H9 (cell line): ENCODE data around the gene TNIK. TPM values are rescaled to one million over a fixed set of nuclear protein-coding genes. Genes with fewer than 3 reads are reported as not detected.

Experiments used
- DNase-seq: peaks from one replicate; pipeline ENCODE4 v3.0.0-alpha.2; 2017
- H2AFZ ChIP-seq: one replicate; pipeline ENCODE4 v1.6.1; 2013; ENCODE audit warnings: mild to moderate bottlenecking, low read length, control low read depth, moderate library complexity
- H2AK5ac ChIP-seq: 2 replicates; pipeline ENCODE4 v1.6.1; 2013; ENCODE audit warnings: low read length, control low read depth, mixed read lengths; ENCODE audit not compliant: insufficient read length
- H2BK120ac ChIP-seq: one replicate; pipeline ENCODE4 v1.6.1; 2013; ENCODE audit warnings: low read depth, mild to moderate bottlenecking, low read length, control low read depth, inconsistent platforms; ENCODE audit not compliant: poor library complexity, severe bottlenecking
- H2BK12ac ChIP-seq: 2 replicates; pipeline ENCODE4 v1.6.1; 2013; ENCODE audit warnings: low read length, control low read depth, mixed read lengths, low read depth; ENCODE audit not compliant: insufficient read length
- H2BK15ac ChIP-seq: 2 replicates; pipeline ENCODE4 v1.6.1; 2013; ENCODE audit warnings: low read depth, low read length, control low read depth
- H2BK20ac ChIP-seq: one replicate; pipeline ENCODE4 v1.6.1; 2013; ENCODE audit warnings: low read depth, mild to moderate bottlenecking, low read length, control low read depth, inconsistent platforms; ENCODE audit not compliant: poor library complexity, severe bottlenecking
- H2BK5ac ChIP-seq: 2 replicates; pipeline ENCODE4 v1.6.1; 2013; ENCODE audit warnings: low read length, control low read depth, mixed read lengths; ENCODE audit not compliant: insufficient read length
- H3K14ac ChIP-seq: 2 replicates; pipeline ENCODE4 v1.6.1; 2013; ENCODE audit warnings: low read length, control low read depth; ENCODE audit not compliant: insufficient read depth
- H3K18ac ChIP-seq: 2 replicates; pipeline ENCODE4 v1.6.1; 2013; ENCODE audit warnings: low read depth, mild to moderate bottlenecking, mixed read lengths, low read length, control low read depth; ENCODE audit not compliant: insufficient read length
- H3K23ac ChIP-seq: 2 replicates; pipeline ENCODE4 v1.6.1; 2013; ENCODE audit warnings: low read length, control low read depth, mixed read lengths, low read depth; ENCODE audit not compliant: insufficient read length
- H3K23me2 ChIP-seq: 2 replicates; pipeline ENCODE4 v1.6.1; 2013; ENCODE audit warnings: low read depth, mild to moderate bottlenecking, mixed read lengths, low read length, control low read depth; ENCODE audit not compliant: insufficient read length, poor library complexity, severe bottlenecking
- H3K27ac ChIP-seq: 2 replicates; pipeline ENCODE4 v1.5.1; 2013; ENCODE audit warnings: low read length, control low read depth, mixed read lengths, low read depth; ENCODE audit not compliant: insufficient read length
- H3K27me3 ChIP-seq: 2 replicates; pipeline ENCODE4 v1.6.1; 2013; ENCODE audit warnings: low read length, control low read depth, inconsistent platforms; ENCODE audit not compliant: insufficient read depth
- H3K4ac ChIP-seq: 2 replicates; pipeline ENCODE4 v1.6.1; 2013; ENCODE audit warnings: low read depth, mild to moderate bottlenecking, control low read depth, inconsistent platforms, low read length, moderate library complexity
- H3K4me1 ChIP-seq: 2 replicates; pipeline ENCODE4 v1.6.1; 2013; ENCODE audit warnings: low read length, control low read depth, inconsistent platforms; ENCODE audit not compliant: insufficient read depth
- H3K4me2 ChIP-seq: 2 replicates; pipeline ENCODE4 v1.6.1; 2013; ENCODE audit warnings: low read length, control low read depth, mixed read lengths; ENCODE audit not compliant: insufficient read length, insufficient read depth
- H3K56ac ChIP-seq: 2 replicates; pipeline ENCODE4 v1.6.1; 2013; ENCODE audit warnings: low read depth, mild to moderate bottlenecking, mixed read lengths, low read length, control low read depth; ENCODE audit not compliant: insufficient read length
- H3K79me1 ChIP-seq: 2 replicates; pipeline ENCODE4 v1.6.1; 2013; ENCODE audit warnings: low read depth, mild to moderate bottlenecking, moderate library complexity, low read length, control low read depth, inconsistent platforms; ENCODE audit not compliant: insufficient read depth, poor library complexity, severe bottlenecking
- H3K79me2 ChIP-seq: 2 replicates; pipeline ENCODE4 v1.6.1; 2013; ENCODE audit warnings: low read length, control low read depth, inconsistent platforms; ENCODE audit not compliant: insufficient read depth
- H3K9ac ChIP-seq: 2 replicates; pipeline ENCODE4 v1.6.1; 2013; ENCODE audit warnings: low read length, control low read depth, mixed read lengths; ENCODE audit not compliant: insufficient read length; ENCODE audit errors: extremely low read depth
- H3K9me3 ChIP-seq: one replicate; pipeline ENCODE4 v1.6.1; 2013; ENCODE audit warnings: low read depth, low read length, inconsistent platforms; ENCODE audit not compliant: control insufficient read depth
- H3T11ph ChIP-seq: one replicate; pipeline ENCODE4 v1.6.1; 2013; ENCODE audit warnings: mild to moderate bottlenecking, low read length, control low read depth, inconsistent platforms
- H4K20me1 ChIP-seq: one replicate; pipeline ENCODE4 v1.6.1; 2013; ENCODE audit not compliant: control insufficient read depth, insufficient read length, insufficient read depth
- H4K5ac ChIP-seq: 2 replicates; pipeline ENCODE4 v1.6.1; 2013; ENCODE audit warnings: low read depth, mild to moderate bottlenecking, mixed read lengths, low read length, control low read depth; ENCODE audit not compliant: insufficient read length
- H4K8ac ChIP-seq: replicated peaks from 2 replicates; pipeline ENCODE4 v1.6.1; 2013; ENCODE audit warnings: low read length, control low read depth, mixed read lengths, low read depth; ENCODE audit not compliant: insufficient read length
- H4K91ac ChIP-seq: 2 replicates; pipeline ENCODE4 v1.6.1; 2013; ENCODE audit warnings: low read depth, mild to moderate bottlenecking, moderate library complexity, mixed read lengths, low read length, control low read depth; ENCODE audit not compliant: insufficient read length
- H3K27ac Mint-ChIP-seq, 3 experiments: 2 replicates in 2 of 3; 3 replicates in 1 of 3; pipeline ENCODE4 v1.8.0; 2020 to 2021; ENCODE audit warnings: mixed read lengths in 3 of 3, mild to moderate bottlenecking in 1 of 3, moderate library complexity in 1 of 3
- H3K27me3 Mint-ChIP-seq: 2 replicates; pipeline ENCODE4 v1.8.0; 2021; ENCODE audit warnings: low read depth, mild to moderate bottlenecking, moderate library complexity, mixed read lengths
- H3K36me3 Mint-ChIP-seq, 3 experiments: 2 replicates in 2 of 3; 3 replicates in 1 of 3; pipeline ENCODE4 v1.8.0; 2020 to 2021; ENCODE audit warnings: low read depth in 3 of 3, mixed read lengths in 3 of 3; ENCODE audit not compliant: insufficient read depth in 1 of 3
- H3K4me1 Mint-ChIP-seq, 2 experiments: 2 replicates each; pipeline ENCODE4 v1.8.0; 2020; ENCODE audit warnings: mixed read lengths in 2 of 2
- H3K4me3 Mint-ChIP-seq, 2 experiments: 2 replicates in 1 of 2; 3 replicates in 1 of 2; pipeline ENCODE4 v1.8.0; 2020 to 2021; ENCODE audit warnings: mild to moderate bottlenecking in 2 of 2, mixed read lengths in 2 of 2, moderate library complexity in 1 of 2
- H3K9me3 Mint-ChIP-seq, 2 experiments: 2 replicates in 1 of 2; 3 replicates in 1 of 2; pipeline ENCODE4 v1.8.0; 2020; ENCODE audit warnings: mild to moderate bottlenecking in 2 of 2, mixed read lengths in 2 of 2, moderate library complexity in 1 of 2
- CTCF ChIP-seq: fragments of 200-600 bp; sonication (generic); conservative IDR thresholded peaks from 3 replicates; pipeline ENCODE4 v1.8.0; 2021; ENCODE audit warnings: antibody characterized with exemption, mild to moderate bottlenecking
- WGBS: extraction: QIAGEN DNeasy Blood & Tissue Kit; methylation state at CpG from one replicate; pipeline ENCODE4 v1.1.7; 2013; ENCODE audit warnings: missing lambda C conversion rate, low lambda C conversion rate, mixed read lengths; ENCODE audit not compliant: insufficient read length; ENCODE audit errors: extremely low coverage; 5-methylcytosine and 5-hydroxymethylcytosine counted together
- total RNA-seq: library from RNA; stranded (reverse); gene quantifications from 2 replicates; pipeline ENCODE4 v1.2.1, GENCODE V29; 2021

Gene TNIK
- total RNA-seq, 1 experiment from 2014 or later = 15.9 TPM

- Histone ChIP-seq H3K56ac (no peak overlapping the region), H3K9me3 (no peaks in the 10 kb centered on the region), H3K14ac (no peak overlapping the region), H3T11ph (no peak overlapping the region), H3K4me1 (no peaks in the 10 kb centered on the region), H3K27ac (no peak overlapping the region), H4K8ac (no peak overlapping the region), H2BK5ac (no peak overlapping the region), H4K91ac (no peak overlapping the region), H4K5ac (no peak overlapping the region), H2AK5ac (no peak overlapping the region), H3K4ac (no peak overlapping the region), H3K23me2 (no peaks in the 10 kb centered on the region), H2BK12ac (no peak overlapping the region), H2BK15ac (no peak overlapping the region), H4K20me1 (no peaks in the 10 kb centered on the region), H3K79me2 (no peaks in the 10 kb centered on the region), H3K18ac (no peak overlapping the region), H2AFZ (no peak overlapping the region), H3K79me1 (no peaks in the 10 kb centered on the region), H3K27me3 (no peaks in the 10 kb centered on the region), H2BK20ac (no peak overlapping the region), H2BK120ac (no peak overlapping the region), H3K23ac (no peak overlapping the region), H3K9ac (no peak overlapping the region), H3K4me2 (no peak overlapping the region)
- no peaks in the 10 kb centered on the region for H3K27me3 Mint-ChIP-seq
- H3K36me3 Mint-ChIP-seq = no peaks in the 10 kb centered on the region
- no peaks in the 10 kb centered on the region for H3K9me3 Mint-ChIP-seq
- peak; percentile 70 for TF ChIP-seq CTCF
- peak; percentile 47 for DNase-seq
- no peak overlapping the region for H3K4me3 Mint-ChIP-seq
- H3K27ac Mint-ChIP-seq = no peak overlapping the region; a peak in 1 of 7 replicates
- no peaks in the 10 kb centered on the region for H3K4me1 Mint-ChIP-seq
- no CpG with 5 or more reads among the region's 6 CpGs for WGBS
Measured at GRCh38 chr3:171018156-171018935, 441.9 kb downstream of the TNIK start.
